AG09319 (cell line): ENCODE data around the gene SYAP1.
"Not testable (repeated sequence)": the region's sequence is repeated elsewhere in the genome, so short reads cannot be mapped to it uniquely, and the experiment has no call there.

Source experiments
- DNase-seq: peaks from one replicate; pipeline ENCODE4 v3.0.0-alpha.2; 2010; ENCODE audit warnings: low read depth; ENCODE audit errors: extremely low read depth
- CTCF ChIP-seq: IDR thresholded peaks from 2 replicates; pipeline ENCODE4 v1.5.1; 2011; ENCODE audit warnings: low read depth, mild to moderate bottlenecking, inconsistent platforms, low read length, moderate library complexity

Gene SYAP1

GRCh38 chrX:16745659-16746058 is 26.2 kb downstream of the SYAP1 start:
- no peak for DNase-seq
- TF ChIP-seq CTCF: no peak

- no peak for DNase-seq
- no peak for TF ChIP-seq CTCF
Observed at GRCh38 chrX:16748425-16748824, 29.0 kb downstream of the SYAP1 start.

GRCh38 chrX:16750136-16750535 is 30.7 kb downstream of the SYAP1 start:
- no peak for TF ChIP-seq CTCF

GRCh38 chrX:16754019-16754418 is 34.6 kb downstream of the SYAP1 start:
- TF ChIP-seq CTCF: no peak
- DNase-seq: no peak

More at GRCh38 chrX:16750136-16750535, 30.7 kb downstream of the SYAP1 start:
- no peak for DNase-seq

- DNase-seq: no peak
- no peak for TF ChIP-seq CTCF
Observed at GRCh38 chrX:16756724-16757123, 37.3 kb downstream of the SYAP1 start.

- not testable (repeated sequence) for DNase-seq
Observed at GRCh38 chrX:16761500-16761899, 42.1 kb downstream of the SYAP1 start.

- TF ChIP-seq CTCF: no peak
- DNase-seq: no peak
Observed at GRCh38 chrX:16762579-16762978, 43.2 kb downstream of the SYAP1 start.

GRCh38 chrX:16765594-16765993 is 46.2 kb downstream of the SYAP1 start:
- DNase-seq: no peak
- no peak for TF ChIP-seq CTCF
